Mesothelial cell of epicardium (in vitro differentiated cells): Measurements from ENCODE around the gene TEX2. TPM values are rescaled to one million over a fixed set of nuclear protein-coding genes. Genes with fewer than 3 reads are reported as not detected.

Experiments
- DNase-seq, 2 experiments: peaks; one replicate each; pipeline ENCODE4 v3.0.0; 2021; ENCODE audit warnings: low spot score in 2 of 2; ENCODE audit not compliant: unreplicated experiment in 2 of 2
- H3K27ac Mint-ChIP-seq: 2 replicates; pipeline ENCODE4 v1.8.0; 2021; ENCODE audit warnings: mixed read lengths
- H3K27me3 Mint-ChIP-seq: 2 replicates; pipeline ENCODE4 v1.8.0; 2021; ENCODE audit warnings: low read depth, mixed read lengths
- H3K36me3 Mint-ChIP-seq: 2 replicates; pipeline ENCODE4 v1.8.0; 2021; ENCODE audit warnings: mixed read lengths
- H3K4me1 Mint-ChIP-seq: 2 replicates; pipeline ENCODE4 v1.8.0; 2021; ENCODE audit warnings: mixed read lengths
- H3K4me3 Mint-ChIP-seq: 2 replicates; pipeline ENCODE4 v1.8.0; 2021; ENCODE audit warnings: mild to moderate bottlenecking, moderate library complexity, mixed read lengths
- H3K9me3 Mint-ChIP-seq: 2 replicates; pipeline ENCODE4 v1.8.0; 2021; ENCODE audit warnings: mixed read lengths
- CTCF ChIP-seq: fragments of 200-600 bp; sonication (generic); IDR thresholded peaks from one replicate; pipeline ENCODE4 v1.5.0; 2021; ENCODE audit warnings: antibody characterized with exemption; ENCODE audit not compliant: unreplicated experiment
- total RNA-seq: library from RNA; stranded (reverse); gene quantifications from 3 replicates; pipeline ENCODE4 v1.2.1, GENCODE V29; 2021

TEX2 gene
- total RNA-seq, 1 donor from 2014 or later = 27.1 TPM

- no peaks in the 10 kb centered on the region for H3K36me3 Mint-ChIP-seq
- no peaks in the 10 kb centered on the region for H3K27me3 Mint-ChIP-seq
- no peaks in the 10 kb centered on the region for H3K9me3 Mint-ChIP-seq
- TF ChIP-seq CTCF = no peak
- DNase-seq = no peak
- H3K4me3 Mint-ChIP-seq = no peak overlapping the region
- H3K27ac Mint-ChIP-seq = peak overlapping the region; percentile 55
- peaks cover 11% of the 10 kb centered on the region for H3K4me1 Mint-ChIP-seq
Observed at GRCh38 chr17:64277831-64278562, 14.9 kb upstream of the TEX2 start.

- no peaks in the 10 kb centered on the region for H3K27me3 Mint-ChIP-seq
- H3K4me1 Mint-ChIP-seq = peaks cover 11% of the 10 kb centered on the region
- peak overlapping the region; percentile 44 for H3K27ac Mint-ChIP-seq
- no peaks in the 10 kb centered on the region for H3K36me3 Mint-ChIP-seq
- TF ChIP-seq CTCF = no peak
- DNase-seq = no peak
- H3K9me3 Mint-ChIP-seq = no peaks in the 10 kb centered on the region
- H3K4me3 Mint-ChIP-seq = no peak overlapping the region
Observed at GRCh38 chr17:64276961-64277505, 14.0 kb upstream of the TEX2 start.

- Mint-ChIP-seq H3K27me3 (no peaks in the 10 kb centered on the region), H3K9me3 (no peaks in the 10 kb centered on the region), H3K4me3 (no peak overlapping the region), H3K27ac (no peak overlapping the region), H3K4me1 (peaks cover 11% of the 10 kb centered on the region), H3K36me3 (no peaks in the 10 kb centered on the region)
- no peak for TF ChIP-seq CTCF
- no peak for DNase-seq
Observed at GRCh38 chr17:64275016-64275415, 12.0 kb upstream of the TEX2 start.

GRCh38 chr17:64273006-64273405 is 9.9 kb upstream of the TEX2 start:
- TF ChIP-seq CTCF = no peak
- no peak for DNase-seq
- Mint-ChIP-seq H3K36me3 (no peaks in the 10 kb centered on the region), H3K9me3 (no peaks in the 10 kb centered on the region), H3K4me1 (peaks cover 11% of the 10 kb centered on the region), H3K4me3 (no peak overlapping the region), H3K27me3 (peaks cover 3% of the 10 kb centered on the region), H3K27ac (no peak overlapping the region)

GRCh38 chr17:64270885-64271284 is 7.8 kb upstream of the TEX2 start:
- DNase-seq = no peak
- H3K27me3 Mint-ChIP-seq = peaks cover 16% of the 10 kb centered on the region
- no peaks in the 10 kb centered on the region for H3K4me1 Mint-ChIP-seq
- H3K36me3 Mint-ChIP-seq = no peaks in the 10 kb centered on the region
- TF ChIP-seq CTCF = no peak
- no peaks in the 10 kb centered on the region for H3K9me3 Mint-ChIP-seq
- no peak overlapping the region for H3K4me3 Mint-ChIP-seq
- no peak overlapping the region for H3K27ac Mint-ChIP-seq
